Spleen (tissue), 7 donors: ENCODE data around the gene SPINK14.

Experiments used
- POLR2A ChIP-seq, 3 donors: fragments of 450-650 bp; IDR thresholded peaks; one replicate each; pipeline ENCODE4 v1.5.1; 2017; ENCODE audit warnings: antibody characterized with exemption in 3 of 3, mild to moderate bottlenecking in 1 of 3
- TF ChIP-seq, protein P1 (sequence below), 11 experiments: fragments of 200-600 bp in 7 of 11; fragments of 450-650 bp in 4 of 11; sonication (generic) in 4 of 11; IDR thresholded peaks in 8 of 11; conservative IDR thresholded peaks in 3 of 11; 1 replicate in 7 of 11; 2 replicates in 4 of 11; pipeline versions ENCODE4 v1.4.0 to v1.8.0; 2016 to 2021; ENCODE audit warnings: antibody characterized with exemption in 11 of 11, inconsistent platforms in 4 of 11, mild to moderate bottlenecking in 1 of 11
- donor health status: DM: no; HTN: no; CAD: no; lungs with moderate emphysema.
- donor health status: DM: no; HTN: no; CAD: no.
- donor health status: DM: no; HTN: no; CAD: no.

DNA sequence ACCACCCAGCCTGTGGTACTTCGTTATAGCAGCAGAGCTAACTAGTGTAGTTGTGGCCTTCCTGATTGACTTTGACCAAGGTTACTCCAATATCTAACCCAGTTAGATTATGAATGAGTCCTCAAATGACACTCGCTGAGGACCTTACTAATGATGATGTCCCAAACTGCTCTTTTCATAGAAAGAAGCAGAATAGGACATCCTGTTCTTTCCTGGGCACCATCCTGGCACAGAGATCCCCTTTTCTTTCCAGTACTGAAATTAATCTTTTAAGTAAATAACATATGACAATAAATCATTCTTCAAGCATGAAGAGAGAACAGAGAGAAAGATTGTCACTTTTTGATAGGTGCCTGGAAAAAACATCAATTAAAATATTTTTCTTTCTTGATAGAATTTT lies 26.7 kb upstream of the SPINK14 start:
- TF ChIP-seq, protein P1, sequence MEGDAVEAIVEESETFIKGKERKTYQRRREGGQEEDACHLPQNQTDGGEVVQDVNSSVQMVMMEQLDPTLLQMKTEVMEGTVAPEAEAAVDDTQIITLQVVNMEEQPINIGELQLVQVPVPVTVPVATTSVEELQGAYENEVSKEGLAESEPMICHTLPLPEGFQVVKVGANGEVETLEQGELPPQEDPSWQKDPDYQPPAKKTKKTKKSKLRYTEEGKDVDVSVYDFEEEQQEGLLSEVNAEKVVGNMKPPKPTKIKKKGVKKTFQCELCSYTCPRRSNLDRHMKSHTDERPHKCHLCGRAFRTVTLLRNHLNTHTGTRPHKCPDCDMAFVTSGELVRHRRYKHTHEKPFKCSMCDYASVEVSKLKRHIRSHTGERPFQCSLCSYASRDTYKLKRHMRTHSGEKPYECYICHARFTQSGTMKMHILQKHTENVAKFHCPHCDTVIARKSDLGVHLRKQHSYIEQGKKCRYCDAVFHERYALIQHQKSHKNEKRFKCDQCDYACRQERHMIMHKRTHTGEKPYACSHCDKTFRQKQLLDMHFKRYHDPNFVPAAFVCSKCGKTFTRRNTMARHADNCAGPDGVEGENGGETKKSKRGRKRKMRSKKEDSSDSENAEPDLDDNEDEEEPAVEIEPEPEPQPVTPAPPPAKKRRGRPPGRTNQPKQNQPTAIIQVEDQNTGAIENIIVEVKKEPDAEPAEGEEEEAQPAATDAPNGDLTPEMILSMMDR (IDR thresholded peaks at IDR 0.05 in 8 of 11, conservative IDR thresholded peaks at IDR 0.05 in 3 of 11), result no peak
- TF ChIP-seq POLR2A (IDR thresholded peaks at IDR 0.05), result no peak
